Panc1 (cell line): ENCODE results near the gene FUS. TPM values are rescaled to one million over a fixed set of nuclear protein-coding genes. Genes with fewer than 3 reads are reported as not detected.

Experiments
- ATAC-seq: fragments of 200-7000 bp; cut with Tn5 transposase; 2 replicates; pipeline ENCODE4 v1.9.1; 2020; ENCODE audit warnings: mild to moderate bottlenecking, moderate library complexity
- BruUV-seq: library from RNA; stranded (reverse); fragments of 400-500 nt; replicated peaks from 2 replicates; lab custom pipeline; 2021; lab: Mats Ljungman, UMichigan
- CTCF ChIA-PET: fragments of 300-600 bp; sonication (Branson Sonifier 250); formaldehyde crosslinking; loops from one replicate; lab custom pipeline; 2022; ENCODE audit warnings: antibody characterized with exemption; lab: Charles Lee
- POLR2A ChIA-PET: fragments of 300-600 bp; sonication (Branson Sonifier 250); formaldehyde crosslinking; loops from one replicate; lab custom pipeline; 2022; ENCODE audit warnings: antibody characterized with exemption; lab: Charles Lee
- DNase-seq: peaks from one replicate; pipeline ENCODE4 v3.0.0-alpha.2; 2010; ENCODE audit warnings: low read depth, low spot score
- H3K27ac ChIP-seq: 2 replicates; pipeline ENCODE4 v1.5.1; 2011; ENCODE audit warnings: mild to moderate bottlenecking, low read length, inconsistent platforms
- H3K27me3 ChIP-seq: fragments of 200-500 bp; sonication (Bioruptor generic); 2 replicates; pipeline ENCODE4 v1.6.0; 2014; ENCODE audit warnings: low read length, inconsistent platforms; ENCODE audit not compliant: control insufficient read depth, insufficient read depth
- H3K36me3 ChIP-seq: fragments of 200-500 bp; sonication (Bioruptor generic); 2 replicates; pipeline ENCODE4 v1.5.1; 2014; ENCODE audit warnings: inconsistent platforms, mild to moderate bottlenecking, low read length, moderate library complexity; ENCODE audit not compliant: control insufficient read depth, insufficient read depth
- H3K4me1 ChIP-seq: 2 replicates; pipeline ENCODE4 v1.5.1; 2011; ENCODE audit warnings: inconsistent platforms, mild to moderate bottlenecking, low read length, moderate library complexity; ENCODE audit not compliant: control insufficient read depth, insufficient read depth
- H3K4me3 ChIP-seq, 2 experiments: 2 replicates each; pipeline ENCODE4 v1.5.1; 2011 to 2012; ENCODE audit warnings: low read depth in 2 of 2, low read length in 2 of 2, mild to moderate bottlenecking in 2 of 2, inconsistent platforms in 1 of 2, moderate library complexity in 1 of 2
- H3K9me3 ChIP-seq: fragments of 200-500 bp; sonication (Bioruptor generic); 2 replicates; pipeline ENCODE4 v1.5.1; 2014; ENCODE audit warnings: low read depth, mild to moderate bottlenecking, inconsistent platforms, low read length, moderate library complexity; ENCODE audit not compliant: control insufficient read depth, insufficient read depth
- CTCF ChIP-seq: fragments of 450-650 bp; IDR thresholded peaks from 2 replicates; pipeline ENCODE4 v1.5.1; 2017; ENCODE audit warnings: mild to moderate bottlenecking
- POLR2AphosphoS5 ChIP-seq: IDR thresholded peaks from 2 replicates; pipeline ENCODE4 v1.6.1; 2012; ENCODE audit warnings: mild to moderate bottlenecking, low read depth, low read length, moderate library complexity
- REST ChIP-seq, 2 experiments: IDR thresholded peaks; 2 replicates each; pipeline ENCODE4 v1.6.1; 2011 to 2012; ENCODE audit warnings: low read depth in 2 of 2, control low read depth in 1 of 2, low read length in 1 of 2, mild to moderate bottlenecking in 1 of 2, moderate library complexity in 1 of 2; ENCODE audit not compliant: insufficient read depth in 1 of 2
- SIN3A ChIP-seq: IDR thresholded peaks from 2 replicates; pipeline ENCODE4 v1.6.1; 2012; ENCODE audit warnings: low read depth, mild to moderate bottlenecking, low read length, moderate library complexity, borderline replicate concordance; ENCODE audit not compliant: insufficient read depth
- TCF7L2 ChIP-seq: IDR thresholded peaks from 2 replicates; pipeline ENCODE4 v1.6.1; 2011; ENCODE audit warnings: mild to moderate bottlenecking, low read depth, low read length, inconsistent platforms
- in situ Hi-C: cut with HindIII; loops from 2 replicates; pipeline ENCODE4 v1.10.0; 2016; ENCODE audit warnings: low sequenced_read_pairs, low pct_unique_long_range_greater_than_20kb
- intact Hi-C: fragments of 100-400 bp; cut with micrococcal nuclease; formaldehyde crosslinking; loops from one replicate; pipeline ENCODE4 v1.10.0; 2022; ENCODE audit not compliant: unreplicated experiment
- total RNA-seq: library from RNA; stranded (reverse); gene quantifications from one replicate; pipeline ENCODE4 v1.2.1, GENCODE V29; 2021; ENCODE audit not compliant: unreplicated experiment

FUS gene
- total RNA-seq, 1 experiment from 2014 or later, result 441 TPM

GRCh38 chr16:31196324-31197088, 16.6 kb downstream of the FUS start:
- CTCF ChIA-PET, result no interaction called here
- DNase-seq, result no peak
- no peak for ATAC-seq
- H3K4me3 ChIP-seq, result no peak overlapping the region
- H3K27me3 ChIP-seq, result no peaks in the 10 kb centered on the region
- POLR2A ChIA-PET, result interaction anchor here (0.6 kb wide), 1 partner anchor 150 kb away, joined by 4 read pairs; no protein-coding TSS in a partner anchor
- in situ Hi-C loops, result no loop called here
- TF ChIP-seq POLR2AphosphoS5, result peak; percentile 75; the same call in 1 of the 2 replicates
- no peak for TF ChIP-seq CTCF
- no peak overlapping the region for H3K27ac ChIP-seq
- no TSS peak for BruUV-seq
- intact Hi-C loops, result no loop called here
- peaks cover 8% of the 10 kb centered on the region for H3K4me1 ChIP-seq
- H3K9me3 ChIP-seq, result no peaks in the 10 kb centered on the region
- H3K36me3 ChIP-seq, result peaks cover 18% of the 10 kb centered on the region

GRCh38 chr16:31198207-31198882, 18.4 kb downstream of the FUS start:
- DNase-seq (no peak), ATAC-seq (no peak)
- no TSS peak for BruUV-seq
- in situ Hi-C loops, result no loop called here
- CTCF ChIA-PET, result no interaction called here
- Histone ChIP-seq H3K36me3 (peaks cover 12% of the 10 kb centered on the region), H3K4me1 (peaks cover 17% of the 10 kb centered on the region), H3K27me3 (no peaks in the 10 kb centered on the region), H3K9me3 (no peaks in the 10 kb centered on the region), H3K27ac (no peak overlapping the region), H3K4me3 (no peak overlapping the region)
- POLR2A ChIA-PET, result interaction anchor here (1.0 kb wide), 1 partner anchor 15 kb away, joined by 3 read pairs; no protein-coding TSS in a partner anchor
- intact Hi-C loops, result no loop called here
- TF ChIP-seq SIN3A (no peak), CTCF (no peak), REST (IDR thresholded peaks at IDR 0.05; ENCODE audit: insufficient read depth in 1 of 2, low read depth in 2 of 2, low read length in 1 of 2) (no peak), POLR2AphosphoS5 (0 out of 2 replicates have a peak, but pooled peaks have one; percentile 41), TCF7L2 (no peak)
